ENCODE measurements around the gene CAPN12. TPM values are rescaled to one million over a fixed set of nuclear protein-coding genes. Genes with fewer than 3 reads are reported as not detected.

Gene CAPN12
- total RNA-seq, 1 donor from 2014 or later = not detected

DNA sequence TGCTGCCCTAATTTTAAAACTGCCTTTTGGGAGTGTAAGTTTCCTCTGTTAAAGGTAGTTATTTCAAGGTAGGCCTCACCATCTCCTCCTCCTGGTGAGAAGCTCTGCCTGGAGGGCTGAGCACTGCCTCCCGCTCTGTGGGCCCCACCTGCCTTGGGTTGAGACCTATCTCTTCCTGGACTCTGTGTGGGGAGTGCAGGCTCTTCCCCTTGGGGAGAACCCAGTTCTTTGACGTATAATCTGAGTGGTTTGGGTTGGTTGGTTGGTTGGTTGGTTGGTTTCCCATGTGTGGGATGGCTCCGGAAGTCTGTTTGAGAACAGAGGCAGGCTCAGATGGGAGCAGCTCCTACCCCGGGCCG lies 57.8 kb downstream of the CAPN12 start:
- Mint-ChIP-seq H3K27me3 (ENCODE audit: unreplicated experiment) (no peaks in the 10 kb centered on the region), H3K4me1 (ENCODE audit: unreplicated experiment) (peaks cover 93% of the 10 kb centered on the region), H3K4me3 (ENCODE audit: unreplicated experiment) (no peak overlapping the region), H3K36me3 (ENCODE audit: unreplicated experiment) (peaks cover 8% of the 10 kb centered on the region), H3K9me3 (ENCODE audit: unreplicated experiment) (peaks cover 11% of the 10 kb centered on the region), H3K27ac (ENCODE audit: unreplicated experiment) (peak overlapping the region; percentile 97)
- TF ChIP-seq CTCF (IDR thresholded peaks at IDR 0.05) = no peak
- no peak for DNase-seq (ENCODE audit: extremely low spot score, unreplicated experiment)

- H3K27ac Mint-ChIP-seq (ENCODE audit: unreplicated experiment) = peak overlapping the region; percentile 97
- peak; percentile 64 for TF ChIP-seq CTCF (IDR thresholded peaks at IDR 0.05)
- H3K27me3 Mint-ChIP-seq (ENCODE audit: unreplicated experiment) = no peaks in the 10 kb centered on the region
- peaks cover 91% of the 10 kb centered on the region for H3K4me1 Mint-ChIP-seq (ENCODE audit: unreplicated experiment)
- no peak for DNase-seq (ENCODE audit: extremely low spot score, unreplicated experiment)
- no peak overlapping the region for H3K4me3 Mint-ChIP-seq (ENCODE audit: unreplicated experiment)
- H3K36me3 Mint-ChIP-seq (ENCODE audit: unreplicated experiment) = peaks cover 11% of the 10 kb centered on the region
- H3K9me3 Mint-ChIP-seq (ENCODE audit: unreplicated experiment) = peaks cover 11% of the 10 kb centered on the region
These were observed 58.4 kb downstream of the CAPN12 start for GRCh38 chr19:38685666-38686529.

DNA sequence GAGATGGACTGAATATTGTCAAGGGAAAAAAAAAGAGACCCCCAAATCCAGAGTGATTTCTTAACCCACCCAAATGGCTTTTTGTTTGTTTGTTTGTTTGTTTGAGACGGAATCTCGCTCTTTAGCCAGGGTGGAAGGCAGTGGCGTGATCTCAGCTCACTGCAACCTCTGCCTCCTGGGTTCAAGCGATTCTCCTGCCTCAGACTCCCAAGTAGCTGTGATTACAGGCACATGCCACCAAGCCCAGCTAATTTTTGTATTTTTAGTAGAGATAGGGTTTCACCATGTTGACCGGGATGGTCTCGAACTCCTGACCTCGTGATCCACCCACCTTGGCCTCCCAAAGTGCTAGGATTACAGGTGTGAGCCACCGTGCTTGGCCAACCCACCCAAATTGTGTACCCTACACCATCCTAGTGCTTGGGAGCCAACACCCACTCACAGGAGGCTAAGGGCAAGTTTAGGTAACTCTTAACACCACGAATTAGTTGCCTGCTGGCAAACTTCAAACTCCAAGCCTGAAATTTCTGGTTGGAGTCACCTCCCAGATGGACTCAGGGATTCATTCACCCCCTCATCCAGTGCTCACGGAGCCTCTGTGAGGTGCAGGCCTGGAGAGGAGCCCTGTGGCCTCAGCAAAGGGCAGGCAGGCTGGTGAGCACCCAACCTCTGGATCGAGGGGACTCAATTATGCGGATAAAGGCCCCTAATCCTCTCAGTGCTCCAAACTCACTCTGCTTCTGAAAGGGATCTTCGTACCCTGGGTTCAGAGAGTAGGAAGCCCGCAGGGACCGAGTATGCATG lies 59.2 kb downstream of the CAPN12 start:
- TF ChIP-seq CTCF (IDR thresholded peaks at IDR 0.05) = no peak
- Mint-ChIP-seq H3K36me3 (ENCODE audit: unreplicated experiment) (peaks cover 11% of the 10 kb centered on the region), H3K4me3 (ENCODE audit: unreplicated experiment) (no peak overlapping the region), H3K9me3 (ENCODE audit: unreplicated experiment) (peaks cover 11% of the 10 kb centered on the region), H3K27me3 (ENCODE audit: unreplicated experiment) (no peaks in the 10 kb centered on the region), H3K4me1 (ENCODE audit: unreplicated experiment) (peaks cover 89% of the 10 kb centered on the region), H3K27ac (ENCODE audit: unreplicated experiment) (peak overlapping the region; percentile 97)
- DNase-seq (ENCODE audit: extremely low spot score, unreplicated experiment) = no peak

GRCh38 chr19:38684078-38684861 lies 60.0 kb downstream of the CAPN12 start:
- peaks cover 15% of the 10 kb centered on the region for H3K36me3 Mint-ChIP-seq (ENCODE audit: unreplicated experiment)
- no peak for DNase-seq (ENCODE audit: extremely low spot score, unreplicated experiment)
- H3K27ac Mint-ChIP-seq (ENCODE audit: unreplicated experiment) = peak overlapping the region; percentile 97
- H3K4me1 Mint-ChIP-seq (ENCODE audit: unreplicated experiment) = peaks cover 86% of the 10 kb centered on the region
- peak overlapping the region; percentile 10 for H3K4me3 Mint-ChIP-seq (ENCODE audit: unreplicated experiment)
- TF ChIP-seq CTCF (IDR thresholded peaks at IDR 0.05) = peak; percentile 5
- H3K9me3 Mint-ChIP-seq (ENCODE audit: unreplicated experiment) = peaks cover 11% of the 10 kb centered on the region
- H3K27me3 Mint-ChIP-seq (ENCODE audit: unreplicated experiment) = no peaks in the 10 kb centered on the region

All from osteocyte (in vitro differentiated cells).